Right lobe of liver (tissue), 4 donors: Measurements from ENCODE around the gene CETN1.

Source experiments
- POLR2A ChIP-seq: fragments of 450-650 bp; IDR thresholded peaks from one replicate; pipeline ENCODE4 v1.6.1; 2017; ENCODE audit warnings: antibody characterized with exemption, mild to moderate bottlenecking
- TF ChIP-seq, protein P1 (sequence below), 4 donors: fragments of 200-600 bp in 3 of 4; fragments of 450-650 bp in 1 of 4; IDR thresholded peaks; one replicate each; pipeline versions ENCODE4 v1.5.1 to v1.8.0; 2016 to 2022; ENCODE audit warnings: antibody characterized with exemption in 4 of 4, mild to moderate bottlenecking in 2 of 4
- donor health status: DM: no; HTN: no; CAD: no.
- donor health status: DM: no; HTN: no; CAD: no.
- donor health status: DM: no; HTN: yes; CAD: no.

DNA sequence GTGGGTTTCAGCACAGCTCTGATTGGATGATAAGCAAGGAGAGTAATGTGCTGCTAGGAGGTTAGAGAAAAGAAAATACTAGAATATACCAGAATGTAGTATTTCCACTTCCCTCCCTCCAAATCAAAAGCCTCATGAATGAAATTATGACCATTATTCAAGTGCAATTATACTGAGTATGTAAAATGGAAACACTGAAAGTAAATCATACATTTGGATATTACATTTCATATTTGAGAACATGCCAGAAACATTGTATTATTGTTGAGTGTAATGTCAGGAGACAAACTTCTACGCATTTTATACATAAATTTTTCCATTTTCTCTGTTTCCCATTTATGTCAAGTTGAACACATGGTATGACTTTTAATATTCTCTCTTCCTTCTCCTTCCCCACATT, 942 bp upstream of the CETN1 start:
- TF ChIP-seq, protein P1, sequence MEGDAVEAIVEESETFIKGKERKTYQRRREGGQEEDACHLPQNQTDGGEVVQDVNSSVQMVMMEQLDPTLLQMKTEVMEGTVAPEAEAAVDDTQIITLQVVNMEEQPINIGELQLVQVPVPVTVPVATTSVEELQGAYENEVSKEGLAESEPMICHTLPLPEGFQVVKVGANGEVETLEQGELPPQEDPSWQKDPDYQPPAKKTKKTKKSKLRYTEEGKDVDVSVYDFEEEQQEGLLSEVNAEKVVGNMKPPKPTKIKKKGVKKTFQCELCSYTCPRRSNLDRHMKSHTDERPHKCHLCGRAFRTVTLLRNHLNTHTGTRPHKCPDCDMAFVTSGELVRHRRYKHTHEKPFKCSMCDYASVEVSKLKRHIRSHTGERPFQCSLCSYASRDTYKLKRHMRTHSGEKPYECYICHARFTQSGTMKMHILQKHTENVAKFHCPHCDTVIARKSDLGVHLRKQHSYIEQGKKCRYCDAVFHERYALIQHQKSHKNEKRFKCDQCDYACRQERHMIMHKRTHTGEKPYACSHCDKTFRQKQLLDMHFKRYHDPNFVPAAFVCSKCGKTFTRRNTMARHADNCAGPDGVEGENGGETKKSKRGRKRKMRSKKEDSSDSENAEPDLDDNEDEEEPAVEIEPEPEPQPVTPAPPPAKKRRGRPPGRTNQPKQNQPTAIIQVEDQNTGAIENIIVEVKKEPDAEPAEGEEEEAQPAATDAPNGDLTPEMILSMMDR (IDR thresholded peaks at IDR 0.05) = no peak
- no peak for TF ChIP-seq POLR2A
